ENCODE data around the gene ALAD.
"Not testable (repeated sequence)": the region's sequence is repeated elsewhere in the genome, so short reads cannot be mapped to it uniquely, and the experiment has no call there.

Gene ALAD

GRCh38 chr9:113375057-113376023 lies 25.7 kb downstream of the ALAD start:
- DNase-seq (ENCODE audit: insufficient read length, low spot score) (no peak), FAIRE-seq (no peak)

GRCh38 chr9:113373676-113374392 lies 27.2 kb downstream of the ALAD start:
- FAIRE-seq (no peak), DNase-seq (ENCODE audit: insufficient read length, low spot score) (no peak)

- no peak for DNase-seq (ENCODE audit: insufficient read length, low spot score)
- no peak for FAIRE-seq
Observed at GRCh38 chr9:113373256-113373655, 27.8 kb downstream of the ALAD start.

- DNase-seq (ENCODE audit: insufficient read length, low spot score) (no peak), FAIRE-seq (no peak)
Observed at GRCh38 chr9:113372059-113372458, 29.0 kb downstream of the ALAD start.

GRCh38 chr9:113370806-113371325 lies 30.2 kb downstream of the ALAD start:
- FAIRE-seq = no peak
- no peak for DNase-seq (ENCODE audit: insufficient read length, low spot score)

GRCh38 chr9:113369855-113370140 lies 31.3 kb downstream of the ALAD start:
- no peak for FAIRE-seq

GRCh38 chr9:113368982-113369854 lies 31.9 kb downstream of the ALAD start:
- DNase-seq (ENCODE audit: insufficient read length, low spot score) = no peak
- FAIRE-seq = no peak

More at GRCh38 chr9:113369855-113370140, 31.3 kb downstream of the ALAD start:
- no peak for DNase-seq (ENCODE audit: insufficient read length, low spot score)

GRCh38 chr9:113368348-113368981 lies 32.6 kb downstream of the ALAD start:
- FAIRE-seq (no peak), DNase-seq (ENCODE audit: insufficient read length, low spot score) (no peak)

GRCh38 chr9:113365652-113366051 lies 35.4 kb downstream of the ALAD start:
- not testable (repeated sequence) for DNase-seq (ENCODE audit: insufficient read length, low spot score); FAIRE-seq

- DNase-seq (ENCODE audit: insufficient read length, low spot score) (no peak), FAIRE-seq (no peak)
Observed at GRCh38 chr9:113364951-113365350, 36.1 kb downstream of the ALAD start.

- FAIRE-seq = no peak
- no peak for DNase-seq (ENCODE audit: insufficient read length, low spot score)
Observed at GRCh38 chr9:113363336-113363735, 37.7 kb downstream of the ALAD start.

GRCh38 chr9:113361304-113362018 lies 39.6 kb downstream of the ALAD start:
- no peak for DNase-seq (ENCODE audit: insufficient read length, low spot score)
- FAIRE-seq = no peak

- DNase-seq (ENCODE audit: insufficient read length, low spot score) = no peak
- no peak for FAIRE-seq
Observed at GRCh38 chr9:113360242-113360842, 40.7 kb downstream of the ALAD start.

GRCh38 chr9:113359385-113359784 lies 41.7 kb downstream of the ALAD start:
- DNase-seq (ENCODE audit: insufficient read length, low spot score) = no peak
- FAIRE-seq = no peak

- DNase-seq (ENCODE audit: insufficient read length, low spot score) (no peak), FAIRE-seq (no peak)
Observed at GRCh38 chr9:113356686-113357292, 44.3 kb downstream of the ALAD start.

- no peak for FAIRE-seq
Observed at GRCh38 chr9:113355040-113355596, 46.0 kb downstream of the ALAD start.

GRCh38 chr9:113352411-113352810 lies 48.7 kb downstream of the ALAD start:
- FAIRE-seq (no peak), DNase-seq (ENCODE audit: insufficient read length, low spot score) (no peak)

More at GRCh38 chr9:113355040-113355596, 46.0 kb downstream of the ALAD start:
- DNase-seq (ENCODE audit: insufficient read length, low spot score) = peak; percentile 22

GRCh38 chr9:113352006-113352405 lies 49.1 kb downstream of the ALAD start:
- FAIRE-seq (no peak), DNase-seq (ENCODE audit: insufficient read length, low spot score) (no peak)
